RWPE1 (cell line): ENCODE results near the gene GDF10.

Experiments
- CTCF ChIA-PET: fragments of 350-600 bp; sonication (Branson Sonifier 250); formaldehyde crosslinking; extraction: SDS; loops from one replicate; lab custom pipeline; 2021; lab: Yijun Ruan, JAX
- POLR2A ChIA-PET: fragments of 400-600 bp; formaldehyde crosslinking; extraction: SDS; loops from one replicate; lab custom pipeline; 2020; ENCODE audit warnings: antibody characterized with exemption; ENCODE audit not compliant: low non-redundant PET; lab: Yijun Ruan, JAX
- DNase-seq: peaks from one replicate; pipeline ENCODE4 v3.0.0; 2012; ENCODE audit warnings: low spot score
- H3K27ac ChIP-seq: fragments of 450-650 bp; 2 replicates; pipeline ENCODE4 v1.5.1; 2017
- CTCF ChIP-seq: fragments of 450-650 bp; conservative IDR thresholded peaks from 2 replicates; pipeline ENCODE4 v1.5.1; 2017; ENCODE audit warnings: low read depth, mild to moderate bottlenecking

GDF10 gene

GRCh38 chr10:47260505-47261111 is 39.4 kb upstream of the GDF10 start:
- DNase-seq: no peak
- ChIA-PET CTCF (no interaction called here), POLR2A (no interaction called here)
- no peak for TF ChIP-seq CTCF
- no peak overlapping the region for H3K27ac ChIP-seq

DNA sequence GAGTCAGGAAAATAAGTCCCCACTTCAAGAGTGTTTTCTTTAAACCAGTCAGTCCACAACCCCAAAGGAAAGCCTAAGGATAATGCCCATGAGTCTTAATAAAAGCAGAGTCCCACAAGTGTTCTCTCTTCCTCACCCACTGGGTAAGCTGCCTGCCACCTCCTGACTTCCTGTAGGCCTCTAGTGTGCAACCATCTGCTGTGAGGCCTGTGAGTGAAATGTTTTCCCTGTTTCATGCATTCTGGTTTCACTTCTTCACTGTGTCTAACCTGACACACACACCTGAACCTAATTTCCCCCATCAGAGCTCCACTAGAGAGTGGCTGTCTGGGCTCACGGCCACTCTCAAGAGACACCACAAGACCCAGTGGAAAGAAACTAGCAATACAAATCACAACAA is 38.9 kb upstream of the GDF10 start:
- no peak for TF ChIP-seq CTCF
- DNase-seq: no peak
- H3K27ac ChIP-seq: no peak overlapping the region
- CTCF ChIA-PET: no interaction called here
- POLR2A ChIA-PET: no interaction called here

DNA sequence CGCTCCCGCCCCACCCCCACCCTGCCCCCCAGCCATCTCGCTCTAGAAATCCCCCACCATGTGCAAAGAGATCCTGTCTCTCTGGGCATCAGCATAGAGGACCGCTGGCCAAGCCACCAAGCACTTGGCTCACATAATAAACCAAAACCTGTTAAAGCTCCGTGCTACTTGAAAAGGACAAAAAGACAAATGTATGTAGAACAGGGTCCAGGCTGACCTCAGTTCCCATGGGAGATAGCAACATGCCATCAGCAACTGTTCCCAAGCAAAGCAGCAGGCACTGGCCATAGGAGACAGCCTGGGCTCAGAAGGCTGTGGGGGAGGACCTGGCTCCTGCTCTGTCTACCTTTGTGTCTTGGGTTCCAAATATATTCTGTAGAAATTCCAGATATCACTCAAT is 38.4 kb upstream of the GDF10 start:
- POLR2A ChIA-PET: interaction anchor here (0.5 kb wide), 1 partner anchor 88 kb away, joined by 3 read pairs; no protein-coding TSS in a partner anchor
- no peak for DNase-seq
- H3K27ac ChIP-seq: no peak overlapping the region
- no peak for TF ChIP-seq CTCF
- CTCF ChIA-PET: no interaction called here

GRCh38 chr10:47262606-47263533 is 37.1 kb upstream of the GDF10 start:
- H3K27ac ChIP-seq: no peak overlapping the region
- no peak for TF ChIP-seq CTCF
- POLR2A ChIA-PET: no interaction called here
- DNase-seq: no peak
- CTCF ChIA-PET: interaction anchor here (0.6 kb wide), 1 partner anchor 184 kb away, joined by 3 read pairs; no protein-coding TSS in a partner anchor

- DNase-seq: no peak
- ChIA-PET POLR2A (no interaction called here), CTCF (no interaction called here)
- H3K27ac ChIP-seq: no peak overlapping the region
- TF ChIP-seq CTCF: no peak
Observed at GRCh38 chr10:47264797-47265281, 35.2 kb upstream of the GDF10 start.

GRCh38 chr10:47266602-47267001 is 33.4 kb upstream of the GDF10 start:
- no peak for TF ChIP-seq CTCF
- POLR2A ChIA-PET: no interaction called here
- no peak for DNase-seq
- no peak overlapping the region for H3K27ac ChIP-seq
- CTCF ChIA-PET: no interaction called here
